IPS-18a (cell line): ENCODE measurements around the gene IRAK2.
A peak's percentile ranks its signal among the peaks of the same experiment; 100 is the strongest.
"Not testable (repeated sequence)": the region's sequence is repeated elsewhere in the genome, so short reads cannot be mapped to it uniquely, and the experiment has no call there.

Experiments
- H3K27ac ChIP-seq: one replicate; pipeline ENCODE4 v1.5.1; 2013; ENCODE audit warnings: low read length
- H3K27me3 ChIP-seq: one replicate; pipeline ENCODE4 v1.6.1; 2013; ENCODE audit warnings: mild to moderate bottlenecking, low read length; ENCODE audit not compliant: control insufficient read depth, insufficient read depth
- H3K36me3 ChIP-seq: one replicate; pipeline ENCODE4 v1.6.1; 2013; ENCODE audit warnings: low read depth, low read length; ENCODE audit not compliant: control insufficient read depth
- H3K4me1 ChIP-seq: one replicate; pipeline ENCODE4 v1.6.1; 2013; ENCODE audit warnings: low read depth, low read length; ENCODE audit not compliant: control insufficient read depth
- H3K4me3 ChIP-seq: one replicate; pipeline ENCODE4 v1.5.1; 2013; ENCODE audit warnings: low read length
- H3K9ac ChIP-seq: one replicate; pipeline ENCODE4 v1.6.1; 2013; ENCODE audit warnings: mild to moderate bottlenecking, low read length, moderate library complexity
- H3K9me3 ChIP-seq: one replicate; pipeline ENCODE4 v1.6.1; 2013; ENCODE audit warnings: low read depth, low read length; ENCODE audit not compliant: control insufficient read depth

The IRAK2 gene

GRCh38 chr3:10142707-10143560, 21.8 kb upstream of the IRAK2 start:
- Histone ChIP-seq H3K27ac (no peak overlapping the region), H3K27me3 (no peaks in the 10 kb centered on the region), H3K4me1 (no peaks in the 10 kb centered on the region), H3K4me3 (peak overlapping the region; percentile 59), H3K36me3 (peaks cover 4% of the 10 kb centered on the region), H3K9ac (no peak overlapping the region), H3K9me3 (no peaks in the 10 kb centered on the region)

- Histone ChIP-seq H3K36me3 (peaks cover 20% of the 10 kb centered on the region), H3K27ac (no peak overlapping the region), H3K9ac (no peak overlapping the region), H3K9me3 (no peaks in the 10 kb centered on the region), H3K27me3 (no peaks in the 10 kb centered on the region), H3K4me1 (no peaks in the 10 kb centered on the region), H3K4me3 (no peak overlapping the region)
These were observed 19.0 kb upstream of the IRAK2 start for GRCh38 chr3:10145685-10146084.

- H3K9me3 ChIP-seq = no peaks in the 10 kb centered on the region
- no peak overlapping the region for H3K27ac ChIP-seq
- H3K4me1 ChIP-seq = no peaks in the 10 kb centered on the region
- H3K4me3 ChIP-seq = no peak overlapping the region
- H3K27me3 ChIP-seq = no peaks in the 10 kb centered on the region
- no peak overlapping the region for H3K9ac ChIP-seq
- H3K36me3 ChIP-seq = peaks cover 29% of the 10 kb centered on the region
These were observed 15.5 kb upstream of the IRAK2 start for GRCh38 chr3:10149226-10149625.

- H3K9ac ChIP-seq = no peak overlapping the region
- no peak overlapping the region for H3K4me3 ChIP-seq
- no peaks in the 10 kb centered on the region for H3K4me1 ChIP-seq
- H3K36me3 ChIP-seq = peaks cover 29% of the 10 kb centered on the region
- no peaks in the 10 kb centered on the region for H3K27me3 ChIP-seq
- no peak overlapping the region for H3K27ac ChIP-seq
- H3K9me3 ChIP-seq = no peaks in the 10 kb centered on the region
These were observed 13.7 kb upstream of the IRAK2 start for GRCh38 chr3:10150987-10151386.

GRCh38 chr3:10154335-10155122, 10.2 kb upstream of the IRAK2 start:
- no peak overlapping the region for H3K9ac ChIP-seq
- no peak overlapping the region for H3K27ac ChIP-seq
- H3K4me3 ChIP-seq = no peak overlapping the region
- no peaks in the 10 kb centered on the region for H3K27me3 ChIP-seq
- H3K36me3 ChIP-seq = peaks cover 20% of the 10 kb centered on the region
- no peaks in the 10 kb centered on the region for H3K9me3 ChIP-seq
- no peaks in the 10 kb centered on the region for H3K4me1 ChIP-seq

- H3K9me3 ChIP-seq = no peaks in the 10 kb centered on the region
- no peak overlapping the region for H3K9ac ChIP-seq
- no peak overlapping the region for H3K27ac ChIP-seq
- peaks cover 14% of the 10 kb centered on the region for H3K36me3 ChIP-seq
- no peaks in the 10 kb centered on the region for H3K4me1 ChIP-seq
- H3K27me3 ChIP-seq = no peaks in the 10 kb centered on the region
- no peak overlapping the region for H3K4me3 ChIP-seq
These were observed 9.6 kb upstream of the IRAK2 start for GRCh38 chr3:10155123-10155472.

GRCh38 chr3:10155658-10156057, 9.1 kb upstream of the IRAK2 start:
- Histone ChIP-seq H3K27ac (no peak overlapping the region), H3K27me3 (no peaks in the 10 kb centered on the region), H3K36me3 (peaks cover 9% of the 10 kb centered on the region), H3K9ac (no peak overlapping the region), H3K9me3 (no peaks in the 10 kb centered on the region), H3K4me1 (no peaks in the 10 kb centered on the region), H3K4me3 (no peak overlapping the region)

- no peaks in the 10 kb centered on the region for H3K9me3 ChIP-seq
- no peak overlapping the region for H3K4me3 ChIP-seq
- no peaks in the 10 kb centered on the region for H3K4me1 ChIP-seq
- no peaks in the 10 kb centered on the region for H3K36me3 ChIP-seq
- H3K27ac ChIP-seq = no peak overlapping the region
- H3K27me3 ChIP-seq = no peaks in the 10 kb centered on the region
- H3K9ac ChIP-seq = no peak overlapping the region
These were observed 7.7 kb upstream of the IRAK2 start for GRCh38 chr3:10157031-10157430.

- not testable (repeated sequence) for H3K4me1 ChIP-seq, H3K9me3 ChIP-seq, H3K36me3 ChIP-seq, H3K4me3 ChIP-seq, H3K27ac ChIP-seq, H3K9ac ChIP-seq, H3K27me3 ChIP-seq
These were observed 6.2 kb upstream of the IRAK2 start for GRCh38 chr3:10158555-10158954.

- no peaks in the 10 kb centered on the region for H3K9me3 ChIP-seq
These were observed 4.4 kb upstream of the IRAK2 start for GRCh38 chr3:10160346-10160745.

GRCh38 chr3:10160925-10161324, 3.8 kb upstream of the IRAK2 start:
- Histone ChIP-seq H3K4me3 (no peak overlapping the region), H3K27me3 (peaks cover 6% of the 10 kb centered on the region), H3K9ac (no peak overlapping the region), H3K36me3 (no peaks in the 10 kb centered on the region), H3K9me3 (no peaks in the 10 kb centered on the region), H3K27ac (no peak overlapping the region), H3K4me1 (no peaks in the 10 kb centered on the region)

More at GRCh38 chr3:10160346-10160745, 4.4 kb upstream of the IRAK2 start:
- Histone ChIP-seq H3K4me3 (no peak overlapping the region), H3K4me1 (no peaks in the 10 kb centered on the region), H3K36me3 (no peaks in the 10 kb centered on the region), H3K9ac (no peak overlapping the region), H3K27ac (no peak overlapping the region), H3K27me3 (peaks cover 6% of the 10 kb centered on the region)
